Islet precursor cell (in vitro differentiated cells): ENCODE results near the gene CD247.

Source experiments
- DNase-seq: peaks from one replicate; pipeline ENCODE4 v3.0.0-alpha.2; 2018

The CD247 gene

DNA sequence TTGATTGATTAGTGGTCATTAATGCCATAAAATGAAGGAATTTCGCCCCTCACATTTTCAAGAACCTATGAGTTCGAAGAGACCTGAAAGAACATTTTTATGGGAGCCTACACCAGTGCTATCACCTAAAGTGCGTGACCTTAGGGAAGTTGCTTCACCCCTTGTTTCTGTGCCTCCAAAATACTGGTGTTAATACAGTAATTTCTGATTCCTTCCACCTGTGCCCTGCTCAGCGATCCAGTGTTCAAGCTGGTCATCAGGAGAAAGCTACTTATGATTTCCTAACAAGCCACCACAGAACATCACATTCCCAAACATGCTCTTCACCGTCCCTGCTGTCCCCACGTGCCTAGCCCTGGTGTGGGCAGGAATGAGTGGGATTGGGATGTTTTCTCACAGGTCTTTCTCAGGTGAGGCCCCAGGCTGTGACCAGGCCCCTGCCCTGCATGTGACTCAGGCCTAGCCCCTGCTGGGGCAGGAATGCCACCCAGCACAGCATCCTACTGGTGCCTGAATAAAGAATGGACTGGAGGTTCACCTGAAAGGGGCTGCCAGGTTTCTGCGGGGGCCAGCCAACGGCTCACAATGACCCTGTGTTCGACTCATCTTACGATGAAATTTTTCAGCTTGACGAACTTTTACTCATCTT, 60.3 kb downstream of the CD247 start:
- no peak for DNase-seq

DNA sequence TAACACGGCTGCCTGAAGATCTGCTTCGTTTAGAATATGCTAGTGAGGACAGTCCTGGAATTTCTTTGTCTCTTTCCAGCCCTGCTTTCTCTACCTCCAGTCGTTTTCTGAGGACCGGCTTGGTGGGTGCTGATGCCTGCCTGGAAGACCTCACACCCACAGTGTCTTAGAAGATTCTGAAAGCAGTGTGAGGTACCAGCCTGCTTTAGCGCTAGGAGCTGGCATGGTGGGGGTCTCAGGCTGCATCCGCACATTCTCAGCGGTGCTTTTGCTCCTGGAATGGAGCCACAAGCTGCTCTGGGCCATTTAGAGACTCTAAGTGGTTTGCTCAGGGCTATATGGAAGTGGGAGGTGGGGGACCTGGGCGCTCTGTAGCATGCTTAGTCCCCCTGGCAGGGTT, 61.4 kb downstream of the CD247 start:
- no peak for DNase-seq

DNA sequence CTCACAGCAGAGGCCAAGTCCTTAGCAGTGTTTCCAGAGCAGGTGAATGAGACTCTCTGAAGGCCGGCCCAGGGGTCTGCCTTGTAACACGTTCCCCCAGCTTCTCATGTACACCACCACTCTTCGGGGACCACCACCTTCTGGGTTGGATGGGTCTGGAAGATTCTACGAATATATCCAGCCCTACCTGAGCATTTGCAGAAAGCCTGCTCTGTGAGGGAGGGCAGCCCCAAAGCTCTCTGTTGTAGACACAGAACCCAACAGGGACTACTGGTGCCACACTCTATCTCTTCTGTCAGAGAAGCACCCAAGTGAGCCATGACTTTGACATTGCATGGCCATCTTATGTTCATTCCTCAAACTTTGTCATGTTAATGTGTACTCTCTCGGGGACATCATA, 61.8 kb downstream of the CD247 start:
- no peak for DNase-seq

DNA sequence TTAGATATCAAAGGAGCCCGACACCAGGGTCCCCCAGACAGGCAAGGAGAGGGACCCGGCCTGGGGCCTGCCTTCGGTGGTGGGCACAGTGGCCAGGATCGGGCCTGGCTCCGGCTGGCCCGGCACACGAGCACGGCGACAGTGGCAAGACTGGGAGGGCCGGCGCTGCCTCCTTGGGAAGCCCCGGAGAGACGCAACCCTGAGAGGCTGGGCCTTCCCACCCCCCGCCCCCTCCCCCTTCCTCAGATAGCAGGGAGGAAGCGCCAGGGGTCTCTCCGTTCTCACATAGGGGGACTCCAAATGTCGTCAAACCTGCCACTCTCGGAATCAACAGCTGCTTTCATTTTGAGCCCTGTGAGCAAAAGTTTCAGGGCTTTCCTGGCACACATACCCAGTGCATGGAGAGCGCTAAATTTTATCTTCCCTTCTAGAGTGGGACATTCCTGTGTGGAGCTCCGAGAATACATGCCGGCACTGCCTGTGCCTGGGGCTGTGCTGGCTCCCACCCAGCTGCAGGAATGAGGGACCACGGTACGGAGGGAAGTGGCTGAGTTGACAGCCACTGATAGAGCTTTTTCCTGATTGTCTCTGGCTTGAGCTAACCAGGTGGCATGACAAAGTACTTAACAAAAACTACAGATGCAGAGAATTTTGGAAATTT, 62.4 kb downstream of the CD247 start:
- DNase-seq, result peak; percentile 72

DNA sequence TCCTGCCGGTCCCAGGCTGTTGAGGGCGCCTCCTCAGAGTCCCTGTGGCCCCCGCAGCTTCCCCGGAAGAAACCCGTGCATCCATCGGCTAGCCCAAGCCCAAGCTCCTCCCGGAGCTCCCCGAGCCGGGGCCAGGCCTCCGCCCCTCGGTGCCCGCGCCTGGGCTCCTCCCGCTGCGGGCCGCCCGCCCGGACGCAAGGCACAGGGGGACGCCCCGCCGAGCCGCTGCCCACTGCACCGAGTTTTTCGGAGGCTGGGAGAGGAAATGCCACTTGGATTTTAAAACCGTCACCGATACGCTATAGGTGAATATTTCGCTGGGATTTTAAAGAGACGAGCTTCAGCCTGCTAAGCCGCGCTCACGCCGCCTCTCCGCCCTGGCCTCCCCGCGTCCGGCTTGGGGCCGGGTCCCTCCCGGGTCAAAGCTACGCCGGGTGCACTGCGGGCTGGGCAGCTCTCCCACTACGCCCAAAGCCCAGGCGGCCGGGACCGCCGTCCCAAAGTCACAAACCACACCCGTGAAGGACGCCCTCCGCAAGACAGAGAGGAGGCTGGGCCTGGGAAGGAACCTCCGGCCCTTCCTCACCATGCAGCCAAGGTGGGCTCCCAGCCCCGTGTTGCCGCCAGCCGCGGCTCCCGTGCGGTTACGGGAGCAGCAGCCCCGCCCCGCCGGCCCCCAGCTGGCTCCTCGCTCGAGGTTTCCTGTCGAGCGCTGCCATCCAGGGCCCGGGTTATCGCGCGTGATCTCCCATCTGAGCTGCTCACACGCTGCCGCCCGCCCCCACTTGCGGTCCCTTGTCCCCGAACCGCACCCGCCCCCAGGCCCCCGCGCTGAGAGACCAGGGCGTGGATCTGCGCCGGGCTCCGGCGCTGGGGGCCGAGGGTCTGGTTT, 63.2 kb downstream of the CD247 start:
- peak; percentile 78 for DNase-seq

DNA sequence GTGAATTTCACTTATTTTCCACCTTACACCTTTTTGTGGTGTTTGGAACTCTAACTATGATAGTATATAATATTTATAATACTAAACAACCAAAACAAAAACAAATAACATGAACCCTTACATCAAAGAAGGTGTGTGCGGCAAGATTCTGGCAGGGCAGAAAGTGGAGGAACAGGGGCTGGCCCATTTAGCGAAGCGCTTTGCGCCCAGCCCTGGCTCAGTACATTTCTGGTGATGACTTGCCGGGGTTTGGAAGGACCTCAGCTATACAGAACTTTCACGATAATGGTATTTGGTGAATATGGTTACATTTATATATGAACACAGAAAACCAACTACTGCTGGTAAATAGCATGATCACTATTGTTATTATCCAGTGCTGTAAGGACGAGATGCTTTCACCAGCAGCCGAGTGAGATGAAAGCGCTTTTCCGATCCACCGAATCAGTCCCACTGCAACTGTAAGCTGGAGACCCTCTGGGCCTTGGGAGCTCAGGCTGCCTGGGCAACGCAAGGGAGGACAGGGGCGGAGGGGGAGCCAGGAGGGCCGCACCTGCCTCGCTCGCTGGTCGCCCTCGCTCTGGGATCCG, 63.9 kb downstream of the CD247 start:
- DNase-seq, result no peak

DNA sequence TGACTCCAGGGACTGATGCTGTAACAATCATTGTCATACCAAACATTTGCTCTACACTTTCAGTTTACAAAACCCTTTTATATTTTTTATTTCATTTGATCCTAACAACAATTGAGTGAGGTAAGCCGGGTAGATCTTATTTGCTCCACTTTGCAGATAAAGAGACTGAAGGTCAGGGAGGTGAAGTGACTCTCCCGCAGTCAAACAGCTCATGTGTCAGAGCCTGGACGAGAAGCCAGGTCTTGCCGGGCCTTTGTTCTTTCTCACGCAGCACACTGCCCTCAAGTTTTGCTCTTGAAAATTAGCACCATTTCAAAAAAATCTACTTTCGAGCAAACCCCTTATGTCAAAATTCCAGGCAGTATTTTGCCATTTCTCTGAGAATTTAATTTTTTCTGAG, 65.2 kb downstream of the CD247 start:
- peak; percentile 43 for DNase-seq

DNA sequence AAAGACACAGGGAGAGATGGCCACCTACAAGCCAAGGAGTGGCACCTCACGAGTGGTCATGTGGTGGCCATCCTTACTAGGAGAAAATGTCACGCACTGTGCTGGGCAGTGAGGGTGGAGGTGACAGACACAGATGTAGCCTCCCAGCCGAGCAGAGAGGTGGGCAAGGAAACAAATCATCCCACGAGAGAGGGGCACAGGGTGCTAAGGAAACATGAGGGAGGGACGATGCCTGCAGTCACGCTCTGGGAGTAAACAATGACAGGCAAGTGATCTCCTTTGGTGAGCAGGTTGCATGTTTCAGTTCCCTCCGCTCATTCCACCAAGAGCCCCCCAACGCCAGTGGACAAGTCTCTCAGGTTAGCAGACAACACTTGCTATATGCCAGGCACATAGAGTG, 65.8 kb downstream of the CD247 start:
- peak; percentile 41 for DNase-seq

DNA sequence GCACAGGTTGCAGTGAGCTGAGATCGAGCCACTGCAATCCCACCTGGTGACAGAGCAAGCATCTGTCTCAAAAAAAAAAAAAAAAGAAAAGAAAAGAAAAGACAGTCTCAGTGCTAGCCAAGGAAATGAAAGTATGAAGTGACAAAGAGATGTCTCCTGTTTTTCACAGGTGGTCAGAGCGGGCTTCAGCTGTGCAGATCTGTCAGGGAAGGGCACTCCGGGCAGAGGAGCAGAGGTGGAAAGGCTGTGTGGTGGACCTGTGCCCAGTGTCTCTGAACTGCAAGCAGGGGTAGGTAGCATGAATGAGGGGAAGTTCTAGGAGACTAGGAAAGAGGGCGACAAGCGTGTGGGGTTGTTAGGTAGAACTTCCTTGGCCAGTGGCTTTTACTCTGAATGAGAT, 67.5 kb downstream of the CD247 start:
- DNase-seq, result no peak

DNA sequence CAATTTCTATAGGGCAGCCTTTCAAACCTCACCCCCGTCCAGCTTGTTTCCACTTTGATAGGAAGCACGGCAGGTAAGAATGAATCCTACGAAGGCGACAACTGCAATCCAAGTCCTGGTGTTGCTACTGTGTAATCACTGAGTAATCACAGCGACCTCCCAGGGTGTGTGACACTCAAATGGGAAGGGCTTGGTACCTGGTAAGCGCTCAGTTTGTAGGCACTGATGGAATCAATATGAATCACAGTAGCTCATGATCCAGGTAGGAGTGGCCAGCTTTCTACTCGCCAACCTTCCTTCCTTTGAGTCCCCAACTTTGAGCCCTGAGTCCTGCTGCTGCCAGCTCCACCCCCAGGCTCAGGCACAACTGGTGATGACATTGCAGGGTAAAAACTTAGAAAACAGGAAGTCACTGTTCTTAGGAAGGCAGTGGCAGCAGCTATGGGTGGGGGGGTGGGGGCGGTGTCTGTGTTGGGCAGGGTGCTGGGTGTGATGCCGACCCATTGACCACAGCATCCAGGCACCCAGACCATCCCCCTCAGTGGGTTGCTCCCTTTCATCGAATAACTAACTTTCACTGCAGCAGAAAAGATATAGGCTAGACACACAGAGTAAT, 70.7 kb downstream of the CD247 start:
- peak; percentile 56 for DNase-seq

DNA sequence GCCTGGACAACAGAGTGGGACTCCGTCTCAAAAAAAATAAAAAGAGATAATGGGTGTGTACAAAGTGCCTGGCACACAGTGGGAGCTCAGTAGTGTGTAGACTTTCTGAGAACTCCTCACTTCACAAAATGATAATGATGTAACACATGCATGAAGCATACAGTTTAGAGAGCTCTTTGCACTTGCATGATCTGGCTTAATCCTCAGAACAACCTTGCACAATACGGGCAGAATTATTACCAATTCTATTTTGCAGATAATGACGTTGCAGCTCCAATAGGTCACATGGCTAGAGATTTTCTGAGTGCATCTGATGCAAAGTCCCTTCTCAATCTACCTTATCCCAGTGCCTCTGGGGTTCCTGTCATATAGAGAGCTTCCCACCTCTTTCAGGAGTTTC, 71.4 kb downstream of the CD247 start:
- DNase-seq, result no peak

DNA sequence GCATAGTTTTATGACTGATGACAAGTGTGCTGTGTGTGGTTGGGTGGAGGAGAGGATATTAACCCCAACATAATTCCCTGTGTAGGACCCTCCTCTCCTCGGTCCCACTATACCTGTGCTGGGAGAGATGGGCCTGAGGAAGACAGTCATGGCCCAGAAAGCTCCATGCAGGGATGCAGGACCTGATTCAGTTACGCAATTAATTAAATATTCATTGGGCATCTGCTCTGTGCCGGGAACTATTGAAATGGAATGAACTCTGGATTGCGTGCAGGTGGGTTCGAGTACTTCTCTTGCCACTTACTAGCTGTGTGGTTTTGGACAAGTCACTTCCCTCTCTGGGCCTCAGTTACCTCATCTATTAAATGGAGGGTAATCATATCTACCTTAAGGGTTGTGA, 74.6 kb downstream of the CD247 start:
- no peak for DNase-seq

DNA sequence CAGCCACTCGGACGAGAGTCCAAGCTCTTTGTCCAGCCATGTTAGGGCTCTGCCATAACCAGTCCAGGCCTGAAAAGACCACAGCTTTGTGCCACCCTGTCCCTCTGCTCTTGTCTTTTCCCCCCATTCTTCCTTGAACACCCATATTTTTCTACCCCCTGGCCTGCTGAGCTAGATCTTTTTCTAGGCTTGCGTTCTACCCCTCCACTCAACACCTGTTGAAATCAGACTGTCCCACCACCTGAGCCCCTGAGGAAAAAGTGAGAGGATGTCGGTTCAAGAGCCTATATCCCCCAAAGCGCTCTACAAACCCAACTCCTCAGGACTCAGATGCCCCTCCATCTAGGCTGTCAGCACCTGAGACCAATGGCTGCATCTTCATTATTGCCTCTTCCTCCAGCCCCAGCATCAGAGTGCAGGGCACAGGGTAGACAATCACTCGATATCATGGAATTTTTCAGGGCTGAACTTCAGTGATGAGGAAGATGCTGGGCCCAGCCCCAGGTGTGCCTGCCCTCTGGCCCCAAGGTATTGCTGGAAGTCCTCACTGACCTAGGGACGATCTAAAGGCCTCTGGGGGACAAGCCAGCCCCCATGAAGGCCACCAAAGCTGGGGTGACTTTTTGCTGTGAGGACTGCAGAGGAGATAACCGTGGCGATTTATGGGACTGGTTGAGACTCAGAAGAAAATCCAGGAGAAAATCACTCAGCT, 75.3 kb downstream of the CD247 start:
- peak; percentile 19 for DNase-seq

DNA sequence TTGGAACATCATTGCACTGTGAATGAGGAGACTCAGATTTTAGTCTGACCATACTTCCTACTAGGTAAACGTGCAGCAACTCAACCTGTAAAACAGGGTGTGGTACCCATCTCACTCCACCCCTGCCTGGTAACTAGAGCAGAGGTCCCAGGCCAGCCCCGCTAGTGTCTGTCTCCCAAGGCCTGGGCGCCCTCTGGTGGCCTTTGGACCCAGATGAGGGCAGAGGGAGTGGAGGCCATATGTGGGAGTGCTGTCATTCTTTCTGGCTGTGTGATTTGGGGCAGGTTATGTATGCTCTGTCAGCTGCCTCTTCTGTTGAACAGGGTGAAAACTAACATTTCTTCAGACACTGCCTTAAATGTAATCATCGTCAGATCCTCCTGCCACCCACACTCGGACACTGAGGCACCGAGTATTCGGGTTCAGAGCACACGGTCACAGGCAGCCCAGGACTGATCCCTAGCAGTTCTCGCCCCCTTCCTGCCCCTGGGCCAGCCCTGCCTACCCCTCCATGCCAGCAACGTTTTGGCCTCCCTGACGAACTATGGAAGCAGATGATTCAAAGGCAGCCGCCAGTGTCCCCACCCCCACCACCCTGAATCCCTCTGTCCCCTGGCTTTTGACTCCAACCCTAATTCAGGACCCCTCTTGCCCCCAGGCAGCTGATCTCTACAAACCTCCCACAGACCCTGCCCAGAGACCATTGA, 76.0 kb downstream of the CD247 start:
- peak; percentile 94 for DNase-seq

DNA sequence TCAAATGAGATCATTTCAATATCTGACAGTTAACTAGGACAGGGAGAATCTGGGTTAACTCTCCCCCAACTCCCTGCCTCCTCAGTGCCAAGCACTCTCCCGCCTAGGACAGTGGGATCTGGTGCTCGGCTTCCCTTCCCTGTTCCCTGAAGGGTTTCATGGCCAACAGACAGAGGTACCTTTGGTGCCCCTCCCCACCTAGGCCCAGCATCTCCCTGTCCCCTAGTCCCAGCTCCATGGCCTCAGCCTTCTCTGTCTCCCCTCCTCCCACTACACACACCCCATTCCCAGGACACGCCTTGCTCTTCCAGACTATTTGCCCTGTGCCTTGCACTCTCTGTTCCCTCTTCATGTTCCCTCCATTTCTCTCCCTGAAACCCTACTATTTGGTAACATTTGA, 77.1 kb downstream of the CD247 start:
- DNase-seq, result peak; percentile 43

DNA sequence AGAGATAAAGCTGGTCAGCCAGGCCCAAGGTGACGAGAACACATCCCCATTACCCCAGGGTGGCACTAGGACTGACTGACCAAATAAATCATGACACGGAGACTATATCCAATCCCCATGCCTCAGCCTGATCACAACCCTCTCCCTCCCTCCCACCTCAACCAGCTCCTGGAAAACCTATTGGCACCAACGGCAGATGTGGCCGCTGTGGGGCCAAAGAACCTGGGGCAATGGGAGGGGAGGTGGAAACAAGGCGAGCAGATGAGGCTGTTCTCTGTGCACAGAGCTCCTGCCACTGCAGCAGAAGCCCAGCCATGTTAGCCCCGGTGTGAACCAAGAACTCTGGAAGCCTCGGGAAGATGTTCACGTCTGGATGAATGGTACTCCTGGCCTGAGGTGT, 77.6 kb downstream of the CD247 start:
- DNase-seq, result no peak

DNA sequence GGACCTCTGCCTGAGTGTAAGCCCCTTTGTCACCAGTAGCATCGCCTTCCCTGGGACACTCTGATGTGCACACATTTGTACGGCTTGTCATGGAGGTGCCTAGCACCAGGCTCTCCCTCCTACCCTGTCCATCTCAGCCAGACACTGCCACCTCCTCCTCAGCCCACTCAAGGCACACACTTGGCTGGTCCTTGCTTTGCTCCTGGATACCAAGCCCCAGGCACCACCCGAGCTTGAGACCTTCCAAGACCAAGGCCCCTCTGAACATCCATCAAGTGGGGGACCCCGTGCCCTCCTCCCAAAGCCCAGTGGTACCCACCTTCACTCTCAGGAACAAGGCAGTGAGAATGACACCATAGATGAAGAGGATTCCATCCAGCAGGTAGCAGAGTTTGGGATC, 78.0 kb downstream of the CD247 start:
- peak; percentile 41 for DNase-seq

DNA sequence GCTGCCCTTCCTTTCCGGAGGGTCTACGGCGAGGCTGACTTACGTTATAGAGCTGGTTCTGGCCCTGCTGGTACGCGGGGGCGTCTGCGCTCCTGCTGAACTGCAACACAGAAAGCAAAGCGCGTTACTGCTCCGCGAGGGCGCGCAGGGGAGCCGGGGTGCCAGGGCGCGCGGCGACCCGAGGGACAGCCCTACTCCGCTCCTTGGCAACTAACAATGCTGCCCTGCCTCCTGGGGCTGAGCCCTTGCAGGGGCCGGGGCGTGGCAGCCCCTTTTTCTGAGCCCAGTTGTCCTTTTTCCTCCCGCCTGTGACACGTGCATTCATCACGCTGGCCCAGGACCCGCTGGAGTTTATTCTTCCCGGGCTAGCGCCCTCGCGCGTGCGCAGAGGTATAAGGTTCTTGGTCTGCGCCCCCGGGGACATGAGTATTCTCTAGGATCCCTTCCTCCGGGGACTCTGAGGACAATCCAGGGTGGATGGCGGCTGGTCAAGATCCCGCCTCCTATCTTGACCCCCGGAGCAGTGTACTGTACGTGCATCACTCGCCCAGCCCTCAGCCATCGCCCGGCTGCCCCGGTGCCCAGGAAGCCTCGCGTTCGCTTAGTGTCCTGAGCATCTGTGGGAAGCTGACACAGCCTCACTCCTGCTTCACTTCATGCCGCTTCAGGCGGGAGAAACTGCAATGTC, 78.9 kb downstream of the CD247 start:
- DNase-seq, result peak; percentile 82

DNA sequence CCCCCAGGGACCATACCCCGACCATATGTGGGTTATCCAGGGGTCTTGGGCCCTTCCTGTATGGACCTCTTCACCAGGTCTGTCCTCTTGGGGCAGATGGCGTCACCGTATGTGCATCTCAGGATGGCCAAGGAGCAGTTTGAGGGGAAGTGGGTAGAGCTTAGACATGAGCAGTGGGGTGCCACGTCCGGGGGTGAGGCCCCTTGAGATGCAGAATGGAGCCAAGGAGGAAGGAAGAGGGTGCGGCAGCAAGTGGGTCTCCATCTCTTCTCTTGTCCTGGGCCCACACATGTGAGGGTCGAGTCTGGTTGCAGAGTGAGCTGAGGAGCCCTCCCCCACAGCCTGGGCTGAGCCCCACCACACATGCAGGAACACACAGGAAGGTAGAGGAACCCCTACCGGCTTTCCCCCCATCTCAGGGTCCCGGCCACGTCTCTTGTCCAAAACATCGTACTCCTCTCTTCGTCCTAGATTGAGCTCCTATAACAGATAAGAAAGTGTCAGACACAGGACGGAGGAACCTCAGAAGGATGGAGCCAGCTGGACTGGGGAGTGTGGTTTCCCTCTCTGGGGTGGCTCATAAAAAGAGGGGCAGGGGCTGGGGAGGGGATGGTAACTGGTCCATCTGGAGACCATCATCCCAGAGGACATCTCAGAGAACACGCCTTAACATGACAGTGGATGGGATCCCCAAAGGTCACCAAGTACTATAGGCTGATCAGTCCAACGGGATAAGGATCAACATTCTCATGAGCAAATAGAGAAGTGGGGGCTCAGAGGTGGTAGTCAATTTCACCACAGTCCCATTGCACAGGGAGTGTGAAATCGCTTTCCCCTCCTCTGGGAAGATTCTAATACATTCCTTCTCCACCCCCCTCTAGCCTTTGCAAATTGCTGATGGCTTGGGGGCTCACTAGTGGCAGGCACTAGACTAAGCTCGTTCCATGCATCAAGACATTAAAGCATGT, 79.9 kb downstream of the CD247 start:
- peak; percentile 45 for DNase-seq

DNA sequence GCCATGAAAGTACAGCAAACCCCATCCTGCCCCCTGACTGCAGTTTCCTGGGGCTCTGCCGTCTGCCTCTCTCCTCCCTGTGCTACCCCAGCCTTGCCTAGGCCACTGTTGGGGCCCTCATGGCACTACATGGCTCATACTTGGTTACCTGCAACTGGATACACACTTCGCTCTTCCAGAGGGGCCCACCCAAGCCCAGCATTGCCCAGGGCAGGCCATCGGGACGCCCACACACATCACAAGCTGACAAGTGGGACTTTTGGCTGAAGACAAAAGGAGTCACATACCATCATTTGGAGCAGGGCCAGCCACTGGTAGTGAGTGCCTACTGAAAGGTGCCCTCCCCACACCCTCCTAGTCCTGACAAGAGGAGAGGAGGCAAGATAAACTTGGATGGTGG, 82.8 kb downstream of the CD247 start:
- DNase-seq, result no peak
